AG04449 (cell line): ENCODE results near the gene MALSU1.

Experiments
- CTCF ChIA-PET: fragments of 350-600 bp; formaldehyde crosslinking; extraction: SDS; loops from one replicate; lab custom pipeline; 2021; ENCODE audit warnings: antibody characterized with exemption; lab: Yijun Ruan, JAX
- POLR2A ChIA-PET: fragments of 400-600, 350-600 bp; formaldehyde crosslinking; extraction: SDS; loops from one replicate; lab custom pipeline; 2020; ENCODE audit warnings: antibody characterized with exemption, inconsistent platforms; lab: Yijun Ruan, JAX
- DNase-seq: peaks from one replicate; pipeline ENCODE4 v3.0.0-alpha.2; 2010; ENCODE audit warnings: low read depth, low spot score
- H3K4me3 ChIP-seq: 2 replicates; pipeline ENCODE4 v1.5.1; 2011; ENCODE audit warnings: low read depth, mild to moderate bottlenecking, control low read depth, low read length
- TF ChIP-seq, protein P1 (sequence below): IDR thresholded peaks from one replicate; pipeline ENCODE4 v1.5.1; 2011; ENCODE audit warnings: mild to moderate bottlenecking, moderate library complexity, low read length, control low read depth, inconsistent platforms; ENCODE audit not compliant: insufficient read depth; ENCODE audit errors: missing control alignments

Gene MALSU1

GRCh38 chr7:23298885-23299769 is at the start of gene MALSU1:
Gene MALSU1 (plus strand): TSS chr7:23299339. CDS start chr7:23299353, 14 bp downstream.
- TF ChIP-seq, protein P1, sequence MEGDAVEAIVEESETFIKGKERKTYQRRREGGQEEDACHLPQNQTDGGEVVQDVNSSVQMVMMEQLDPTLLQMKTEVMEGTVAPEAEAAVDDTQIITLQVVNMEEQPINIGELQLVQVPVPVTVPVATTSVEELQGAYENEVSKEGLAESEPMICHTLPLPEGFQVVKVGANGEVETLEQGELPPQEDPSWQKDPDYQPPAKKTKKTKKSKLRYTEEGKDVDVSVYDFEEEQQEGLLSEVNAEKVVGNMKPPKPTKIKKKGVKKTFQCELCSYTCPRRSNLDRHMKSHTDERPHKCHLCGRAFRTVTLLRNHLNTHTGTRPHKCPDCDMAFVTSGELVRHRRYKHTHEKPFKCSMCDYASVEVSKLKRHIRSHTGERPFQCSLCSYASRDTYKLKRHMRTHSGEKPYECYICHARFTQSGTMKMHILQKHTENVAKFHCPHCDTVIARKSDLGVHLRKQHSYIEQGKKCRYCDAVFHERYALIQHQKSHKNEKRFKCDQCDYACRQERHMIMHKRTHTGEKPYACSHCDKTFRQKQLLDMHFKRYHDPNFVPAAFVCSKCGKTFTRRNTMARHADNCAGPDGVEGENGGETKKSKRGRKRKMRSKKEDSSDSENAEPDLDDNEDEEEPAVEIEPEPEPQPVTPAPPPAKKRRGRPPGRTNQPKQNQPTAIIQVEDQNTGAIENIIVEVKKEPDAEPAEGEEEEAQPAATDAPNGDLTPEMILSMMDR = no peak
- DNase-seq = peak; percentile 65
- peak within 1 kb of the TSS; percentile 91 for H3K4me3 ChIP-seq
- ChIA-PET CTCF (interaction anchor here (0.7 to 3.4 kb wide), 6 partner anchors 17 to 247 kb away, joined by 3 to 16 read pairs (median 6); no protein-coding TSS in a partner anchor), POLR2A (interaction anchor here (0.6 to 1.6 kb wide), 3 partner anchors 21 to 48 kb away, joined by 3 to 4 read pairs (median 3); no protein-coding TSS in a partner anchor)

DNA sequence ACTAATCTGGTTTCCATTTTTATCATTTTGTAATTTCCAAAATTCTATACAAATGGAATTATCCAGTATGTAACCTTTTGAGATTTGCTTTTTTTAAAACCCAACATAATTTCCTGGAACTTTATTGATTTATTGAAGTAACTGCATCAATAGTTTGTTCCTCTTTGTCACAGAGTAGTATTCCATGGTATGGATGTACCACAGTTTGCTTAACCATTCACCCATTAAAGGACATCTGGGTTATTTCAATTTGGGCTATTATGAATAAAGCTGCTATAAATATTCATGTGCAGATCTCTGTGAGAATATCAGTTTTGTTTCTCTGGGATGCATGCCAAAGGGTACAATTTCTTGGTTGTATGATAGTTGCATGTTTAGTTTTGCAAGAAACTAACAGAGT is 49.7 kb upstream of the MALSU1 start:
- ChIA-PET POLR2A (no interaction called here), CTCF (interaction anchor here (0.9 kb wide), 1 partner anchor 24 kb away, joined by 3 read pairs; no protein-coding TSS in a partner anchor)
- TF ChIP-seq, protein P1 = no peak
- no peak overlapping the region for H3K4me3 ChIP-seq
- DNase-seq = no peak

GRCh38 chr7:23254051-23254681 is 45.0 kb upstream of the MALSU1 start:
- ChIA-PET POLR2A (no interaction called here), CTCF (interaction anchor here (1.4 to 13.9 kb wide), 3 partner anchors 9 to 71 kb away, joined by 7 to 310 read pairs (median 37); no protein-coding TSS in a partner anchor)
- no peak overlapping the region for H3K4me3 ChIP-seq
- no peak for DNase-seq
- TF ChIP-seq, protein P1 = no peak

DNA sequence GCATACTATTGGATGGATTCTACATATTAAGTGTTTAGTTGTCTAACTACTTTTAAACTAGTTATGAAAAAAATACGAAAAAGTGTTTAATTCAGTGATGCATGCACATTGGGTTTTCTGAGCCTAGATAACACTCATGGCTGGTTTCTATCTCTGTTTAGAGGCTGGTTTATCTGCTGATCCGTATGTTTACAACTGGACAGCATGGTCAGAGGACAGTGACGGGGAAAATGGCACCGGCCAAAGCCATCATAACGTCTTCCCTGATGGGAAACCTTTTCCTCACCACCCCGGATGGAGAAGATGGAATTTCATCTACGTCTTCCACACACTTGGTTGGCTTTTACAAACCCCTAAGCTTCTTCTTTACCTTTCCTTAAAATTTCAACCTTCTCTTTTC is 42.4 kb upstream of the MALSU1 start:
- TF ChIP-seq, protein P1 = no peak
- H3K4me3 ChIP-seq = no peak overlapping the region
- CTCF ChIA-PET = interaction anchor here (0.5 to 13.9 kb wide), 6 partner anchors 8 to 291 kb away, joined by 3 to 310 read pairs (median 5); no protein-coding TSS in a partner anchor
- POLR2A ChIA-PET = no interaction called here
- DNase-seq = no peak

- ChIA-PET CTCF (interaction anchor here (1.0 to 13.9 kb wide), 9 partner anchors 8 to 735 kb away, joined by 3 to 310 read pairs (median 4); partner anchors contain the start of genes GPNMB and NUP42), POLR2A (no interaction called here)
- no peak overlapping the region for H3K4me3 ChIP-seq
- TF ChIP-seq, protein P1 = no peak
- no peak for DNase-seq
Measured at GRCh38 chr7:23260371-23260770, 38.8 kb upstream of the MALSU1 start.
